Stimulated activated CD8-positive, alpha-beta memory T cell treated with anti-CD3 and anti-CD28 coated beads, Interleukin-7, amount 100 ng/mL, for 1 hour (primary cell): ENCODE results near the gene STRIP2.
"Not testable (repeated sequence)": the region's sequence is repeated elsewhere in the genome, so short reads cannot be mapped to it uniquely, and the experiment has no call there.

Experiments used
- DNase-seq, 2 donors: peaks; one replicate each; pipeline ENCODE4 v3.0.0-alpha.2; 2020; ENCODE audit warnings: low read depth in 2 of 2

The STRIP2 gene

GRCh38 chr7:129494041-129494440, 59.8 kb downstream of the STRIP2 start:
- no peak for DNase-seq

- DNase-seq: no peak
These were observed 61.8 kb downstream of the STRIP2 start for GRCh38 chr7:129495987-129496386.

- no peak for DNase-seq
These were observed 62.4 kb downstream of the STRIP2 start for GRCh38 chr7:129496653-129497052.

GRCh38 chr7:129497156-129497555, 62.9 kb downstream of the STRIP2 start:
- no peak for DNase-seq

- DNase-seq: no peak
These were observed 63.8 kb downstream of the STRIP2 start for GRCh38 chr7:129498021-129498420.

- no peak for DNase-seq
These were observed 65.8 kb downstream of the STRIP2 start for GRCh38 chr7:129499999-129500398.

GRCh38 chr7:129501760-129502707, 67.8 kb downstream of the STRIP2 start, which contains the start of gene SMKR1:
Gene SMKR1, plus strand, starts transcription at chr7:129502531. Its CDS starts 294 bp downstream, at chr7:129502825.
- DNase-seq: peak; percentile 78 to 86

- DNase-seq: no peak
These were observed 68.8 kb downstream of the STRIP2 start for GRCh38 chr7:129502708-129503685.

GRCh38 chr7:129503725-129504124, 69.5 kb downstream of the STRIP2 start:
- DNase-seq: no peak

- DNase-seq: no peak
These were observed 78.0 kb downstream of the STRIP2 start for GRCh38 chr7:129512192-129512591.

- DNase-seq: no peak
These were observed 79.3 kb downstream of the STRIP2 start for GRCh38 chr7:129513546-129513945.

- no peak for DNase-seq
These were observed 80.5 kb downstream of the STRIP2 start for GRCh38 chr7:129514683-129515082.

- no peak for DNase-seq
These were observed 81.1 kb downstream of the STRIP2 start for GRCh38 chr7:129515381-129515780.

- no peak for DNase-seq
These were observed 83.7 kb downstream of the STRIP2 start for GRCh38 chr7:129517931-129518330.

GRCh38 chr7:129519464-129519863, 85.2 kb downstream of the STRIP2 start:
- no peak for DNase-seq

GRCh38 chr7:129522088-129522970, 88.1 kb downstream of the STRIP2 start:
- no peak for DNase-seq

GRCh38 chr7:129522971-129523340, 88.7 kb downstream of the STRIP2 start:
- no peak for DNase-seq

- no peak for DNase-seq
These were observed 89.7 kb downstream of the STRIP2 start for GRCh38 chr7:129523924-129524323.

- not testable (repeated sequence) for DNase-seq
These were observed 90.2 kb downstream of the STRIP2 start for GRCh38 chr7:129524405-129524804.

- DNase-seq: no peak
These were observed 91.1 kb downstream of the STRIP2 start for GRCh38 chr7:129525225-129525862.

GRCh38 chr7:129529643-129530042, 95.4 kb downstream of the STRIP2 start:
- no peak for DNase-seq
